ENCODE results near the gene STX17. TPM values are rescaled to one million over a fixed set of nuclear protein-coding genes. Genes with fewer than 3 reads are reported as not detected.

Gene STX17
- total and polyA plus RNA-seq, 9 donors: 7.7 to 43.1 (median 32.1) TPM

DNA sequence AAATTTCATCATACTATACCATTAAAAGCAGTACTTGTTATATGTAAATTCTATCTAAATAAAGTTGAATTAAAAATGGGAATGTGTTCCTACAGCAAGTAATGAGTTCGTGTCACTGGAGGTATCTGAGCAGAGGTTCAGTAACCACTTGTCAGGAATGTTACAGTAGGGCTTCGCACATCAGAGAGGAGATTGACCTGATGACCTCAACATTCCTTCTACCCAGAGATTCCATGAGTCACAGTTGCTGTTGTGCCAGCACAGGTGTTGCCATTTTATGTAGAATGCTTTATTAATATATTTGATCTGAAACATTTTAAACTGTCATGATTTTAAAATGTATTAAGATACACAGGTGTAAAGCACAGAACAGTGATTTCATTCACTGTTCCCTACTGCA, 60.3 kb downstream of the STX17 start:
- 83 to 85% (median 85%) methylated on average over 2 of the region's 2 CpGs for WGBS, 3 donors
- TF ChIP-seq EP300 (IDR thresholded peaks at IDR 0.05) (no peak), POLR2A (IDR thresholded peaks at IDR 0.05) (no peak)
- TF ChIP-seq, protein P1, sequence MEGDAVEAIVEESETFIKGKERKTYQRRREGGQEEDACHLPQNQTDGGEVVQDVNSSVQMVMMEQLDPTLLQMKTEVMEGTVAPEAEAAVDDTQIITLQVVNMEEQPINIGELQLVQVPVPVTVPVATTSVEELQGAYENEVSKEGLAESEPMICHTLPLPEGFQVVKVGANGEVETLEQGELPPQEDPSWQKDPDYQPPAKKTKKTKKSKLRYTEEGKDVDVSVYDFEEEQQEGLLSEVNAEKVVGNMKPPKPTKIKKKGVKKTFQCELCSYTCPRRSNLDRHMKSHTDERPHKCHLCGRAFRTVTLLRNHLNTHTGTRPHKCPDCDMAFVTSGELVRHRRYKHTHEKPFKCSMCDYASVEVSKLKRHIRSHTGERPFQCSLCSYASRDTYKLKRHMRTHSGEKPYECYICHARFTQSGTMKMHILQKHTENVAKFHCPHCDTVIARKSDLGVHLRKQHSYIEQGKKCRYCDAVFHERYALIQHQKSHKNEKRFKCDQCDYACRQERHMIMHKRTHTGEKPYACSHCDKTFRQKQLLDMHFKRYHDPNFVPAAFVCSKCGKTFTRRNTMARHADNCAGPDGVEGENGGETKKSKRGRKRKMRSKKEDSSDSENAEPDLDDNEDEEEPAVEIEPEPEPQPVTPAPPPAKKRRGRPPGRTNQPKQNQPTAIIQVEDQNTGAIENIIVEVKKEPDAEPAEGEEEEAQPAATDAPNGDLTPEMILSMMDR (IDR thresholded peaks at IDR 0.05): no peak
- intact Hi-C loops (cut with DNase I): no loop called here
- no peak overlapping the region for H3K4me3 ChIP-seq
- no peaks in the 10 kb centered on the region for H3K4me1 ChIP-seq (ENCODE audit: insufficient read depth)
- DNase-seq: no peak
- H3K27ac ChIP-seq: no peak overlapping the region
- no peaks in the 10 kb centered on the region for H3K27me3 ChIP-seq
- no peaks in the 10 kb centered on the region for H3K9me3 ChIP-seq
- no peaks in the 10 kb centered on the region for H3K36me3 ChIP-seq

DNA sequence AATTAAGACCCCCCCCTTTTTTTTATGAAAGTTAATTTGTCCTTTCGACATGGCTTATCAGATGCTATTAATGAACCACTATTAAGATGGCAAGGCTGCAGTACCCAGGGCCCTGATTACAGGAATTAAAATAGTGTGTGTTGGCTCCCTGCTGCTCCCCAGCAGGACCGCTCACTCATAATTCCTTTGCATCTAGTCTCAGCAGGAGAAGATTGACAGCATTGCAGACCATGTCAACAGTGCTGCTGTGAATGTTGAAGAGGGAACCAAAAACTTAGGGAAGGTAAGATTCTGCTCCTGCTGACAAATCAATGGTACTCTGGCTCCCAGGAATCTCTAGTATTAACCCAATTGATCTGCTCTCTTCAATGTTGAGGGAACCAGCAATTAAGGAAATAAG, 61.0 kb downstream of the STX17 start:
- DNase-seq: no peak
- Histone ChIP-seq H3K27me3 (no peaks in the 10 kb centered on the region), H3K4me3 (no peak overlapping the region), H3K9me3 (no peaks in the 10 kb centered on the region), H3K36me3 (no peaks in the 10 kb centered on the region), H3K27ac (no peak overlapping the region), H3K4me1 (ENCODE audit: insufficient read depth) (no peaks in the 10 kb centered on the region)
- TF ChIP-seq, protein P1 (IDR thresholded peaks at IDR 0.05): no peak
- WGBS, 3 donors: 89 to 97% (median 91%) methylated on average over 2 of the region's 2 CpGs
- intact Hi-C loops (cut with DNase I): no loop called here

DNA sequence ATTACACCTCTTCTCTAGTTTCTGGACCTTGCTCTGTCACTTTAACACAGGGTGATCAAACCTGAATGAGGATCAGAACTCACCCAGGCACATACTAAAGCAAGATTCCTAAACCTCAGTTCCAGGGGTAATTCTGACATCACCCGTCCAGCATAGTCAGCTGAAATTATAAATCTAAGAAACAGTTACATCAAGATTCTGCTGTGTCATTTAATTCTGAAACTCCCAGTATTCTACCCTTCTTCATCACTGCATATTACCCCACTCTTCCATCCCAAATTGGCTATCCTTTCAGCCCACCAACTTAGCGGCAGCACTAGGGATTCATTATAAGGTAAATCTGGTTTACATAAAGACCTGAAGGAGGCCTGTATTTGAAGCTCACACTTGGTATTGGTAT, 64.0 kb downstream of the STX17 start:
- 98 to 100% (median 99%) methylated on average over 2 of the region's 2 CpGs for WGBS, 3 donors
- intact Hi-C loops (cut with DNase I): no loop called here
- H3K4me3 ChIP-seq: no peak overlapping the region
- H3K4me1 ChIP-seq (ENCODE audit: insufficient read depth): no peaks in the 10 kb centered on the region
- DNase-seq: no peak
- H3K27ac ChIP-seq: no peak overlapping the region
- H3K9me3 ChIP-seq: no peaks in the 10 kb centered on the region
- no peaks in the 10 kb centered on the region for H3K27me3 ChIP-seq
- H3K36me3 ChIP-seq: no peaks in the 10 kb centered on the region
- no peak for TF ChIP-seq EP300 (IDR thresholded peaks at IDR 0.05)
- no peak for TF ChIP-seq POLR2A (IDR thresholded peaks at IDR 0.05)
- TF ChIP-seq, protein P1 (IDR thresholded peaks at IDR 0.05): no peak

DNA sequence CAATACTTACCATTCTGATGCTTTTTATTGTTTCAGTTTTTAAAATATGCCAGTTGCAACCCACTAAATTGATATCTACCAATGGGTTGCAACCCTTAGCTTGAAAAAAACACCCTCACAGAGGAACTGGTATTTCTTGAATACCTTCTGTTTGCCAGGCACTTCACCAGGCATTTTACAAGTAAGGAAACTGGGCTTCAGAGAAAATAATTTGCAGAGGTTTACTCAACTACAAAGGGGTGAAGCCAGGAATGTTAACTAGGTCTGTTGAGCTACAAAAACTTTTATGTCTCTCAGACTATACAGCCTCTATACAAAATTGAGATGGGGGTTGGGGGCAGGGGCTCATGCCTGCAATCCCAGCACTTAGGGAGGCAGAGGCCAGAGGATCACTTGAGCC, 65.0 kb downstream of the STX17 start:
- intact Hi-C loops (cut with DNase I): no loop called here
- Histone ChIP-seq H3K4me3 (no peak overlapping the region), H3K27ac (no peak overlapping the region), H3K9me3 (no peaks in the 10 kb centered on the region), H3K36me3 (no peaks in the 10 kb centered on the region), H3K27me3 (no peaks in the 10 kb centered on the region), H3K4me1 (ENCODE audit: insufficient read depth) (no peaks in the 10 kb centered on the region)
- DNase-seq: no peak
- TF ChIP-seq, protein P1 (IDR thresholded peaks at IDR 0.05): no peak

DNA sequence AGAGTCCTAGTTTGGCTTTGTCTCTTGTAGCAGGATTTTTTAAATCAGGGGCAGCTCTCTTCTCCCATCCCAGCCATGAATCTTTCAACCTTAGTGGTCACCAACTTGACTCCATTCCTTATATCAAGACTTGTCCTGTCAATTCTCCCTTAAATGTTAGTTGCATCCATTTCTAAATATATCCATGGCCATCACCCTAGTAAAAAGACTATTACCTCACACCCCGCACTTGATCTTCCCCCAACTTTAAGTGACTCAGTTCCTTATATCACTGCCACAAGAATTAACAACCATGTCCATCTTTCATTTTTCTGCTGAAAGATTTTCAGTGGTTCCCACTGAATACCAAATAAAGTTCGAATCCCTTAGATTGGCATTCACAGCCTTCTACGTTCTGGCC, 67.0 kb downstream of the STX17 start:
- no peak for TF ChIP-seq POLR2A (IDR thresholded peaks at IDR 0.05)
- TF ChIP-seq, protein P1 (IDR thresholded peaks at IDR 0.05): no peak
- no peak for TF ChIP-seq EP300 (IDR thresholded peaks at IDR 0.05)
- no peak overlapping the region for H3K27ac ChIP-seq
- WGBS, 3 donors: 95 to 96% (median 95%) methylated on average over 3 of the region's 3 CpGs
- no peak for DNase-seq
- no peaks in the 10 kb centered on the region for H3K4me1 ChIP-seq (ENCODE audit: insufficient read depth)
- no peak overlapping the region for H3K4me3 ChIP-seq
- H3K9me3 ChIP-seq: no peaks in the 10 kb centered on the region
- H3K27me3 ChIP-seq: no peaks in the 10 kb centered on the region
- no peaks in the 10 kb centered on the region for H3K36me3 ChIP-seq
- intact Hi-C loops (cut with DNase I): no loop called here
